GM18907 (cell line): ENCODE results near the gene REXO4.
"Not testable (repeated sequence)": the region's sequence is repeated elsewhere in the genome, so short reads cannot be mapped to it uniquely, and the experiment has no call there.

Experiments
- ATAC-seq: cut with Tn5 transposase; IDR thresholded peaks from one replicate; pipeline ENCODE4 v1.9.1; 2021; ENCODE audit warnings: mild to moderate bottlenecking, moderate library complexity; ENCODE audit not compliant: unreplicated experiment

The REXO4 gene

GRCh38 chr9:133421615-133422542, 4.1 kb upstream of the REXO4 start, which contains the start of gene ADAMTS13:
TSS of gene ADAMTS13 (plus strand) at chr9:133422367. CDS start at chr9:133422444, 77 bp downstream.
- peak; percentile 37 for ATAC-seq

GRCh38 chr9:133420392-133420827, 2.6 kb upstream of the REXO4 start:
- ATAC-seq = peak; percentile 30

- no peak for ATAC-seq
These were observed 1.2 kb upstream of the REXO4 start for GRCh38 chr9:133419005-133419404.

GRCh38 chr9:133415170-133415569, 2.6 kb downstream of the REXO4 start:
- ATAC-seq = no peak

GRCh38 chr9:133408042-133408441, 9.8 kb downstream of the REXO4 start:
- no peak for ATAC-seq

GRCh38 chr9:133406480-133407307, 11.1 kb downstream of the REXO4 start:
- peak; percentile 57 for ATAC-seq

GRCh38 chr9:133405508-133406438, 12.0 kb downstream of the REXO4 start:
- no peak for ATAC-seq

- no peak for ATAC-seq
These were observed 13.3 kb downstream of the REXO4 start for GRCh38 chr9:133404454-133405002.

- ATAC-seq = no peak
These were observed 13.9 kb downstream of the REXO4 start for GRCh38 chr9:133403766-133404453.

- ATAC-seq = no peak
These were observed 15.1 kb downstream of the REXO4 start for GRCh38 chr9:133402689-133403088.

GRCh38 chr9:133401588-133401987, 16.2 kb downstream of the REXO4 start:
- ATAC-seq = no peak

GRCh38 chr9:133400292-133400691, 17.5 kb downstream of the REXO4 start:
- no peak for ATAC-seq

- no peak for ATAC-seq
These were observed 19.9 kb downstream of the REXO4 start for GRCh38 chr9:133397895-133398294.

GRCh38 chr9:133397370-133397769, 20.4 kb downstream of the REXO4 start:
- no peak for ATAC-seq

- no peak for ATAC-seq
These were observed 20.9 kb downstream of the REXO4 start for GRCh38 chr9:133396952-133397351.

- ATAC-seq = no peak
These were observed 23.0 kb downstream of the REXO4 start for GRCh38 chr9:133394687-133395271.

- no peak for ATAC-seq
These were observed 24.4 kb downstream of the REXO4 start for GRCh38 chr9:133393399-133393798.

- not testable (repeated sequence) for ATAC-seq
These were observed 25.5 kb downstream of the REXO4 start for GRCh38 chr9:133392308-133392707.

- ATAC-seq = not testable (repeated sequence)
These were observed 26.4 kb downstream of the REXO4 start for GRCh38 chr9:133391449-133391848.
